Endothelial cell of umbilical vein (primary cell): ENCODE measurements around the gene FABP6. TPM values are rescaled to one million over a fixed set of nuclear protein-coding genes. Genes with fewer than 3 reads are reported as not detected.

ENCODE experiments used
- BruUV-seq: library from RNA; stranded (reverse); fragments of 400-500 nt; replicated peaks from 2 replicates; lab custom pipeline; 2021; lab: Mats Ljungman, UMichigan
- CTCF ChIA-PET: fragments of 300-600, 350-600 bp; sonication (Branson Sonifier 250); formaldehyde crosslinking; loops from one replicate; lab custom pipeline; 2021; ENCODE audit warnings: antibody characterized with exemption, inconsistent platforms; lab: Charles Lee
- POLR2A ChIA-PET: fragments of 300-600, 350-600 bp; sonication (Branson Sonifier 250); formaldehyde crosslinking; loops from one replicate; lab custom pipeline; 2021; ENCODE audit warnings: antibody characterized with exemption, inconsistent platforms; lab: Charles Lee
- DNase-seq: peaks from one replicate; pipeline ENCODE4 v3.0.0-alpha.2; 2011; ENCODE audit warnings: low read depth, low spot score
- FAIRE-seq: peaks from 2 replicates; lab custom pipeline; 2011; peaks lifted over from hg19 to GRCh38; lab: Jason Lieb, UNC
- H2AFZ ChIP-seq: 2 replicates; pipeline ENCODE4 v1.6.0; 2012; ENCODE audit warnings: low read depth, low read length, control low read depth, inconsistent platforms
- H3K27ac ChIP-seq: 2 replicates; pipeline ENCODE4 v1.5.1; 2011; ENCODE audit warnings: low read depth, mild to moderate bottlenecking, control low read depth, low read length, moderate library complexity; ENCODE audit not compliant: insufficient read depth
- H3K27me3 ChIP-seq, 2 experiments: 2 replicates each; pipeline versions ENCODE4 v1.6.0 to v1.6.1; 2011; ENCODE audit warnings: low read length in 2 of 2, mixed read lengths in 1 of 2; ENCODE audit not compliant: control insufficient read depth in 2 of 2, insufficient read depth in 2 of 2
- H3K36me3 ChIP-seq, 2 experiments: 2 replicates in 1 of 2; 3 replicates in 1 of 2; pipeline ENCODE4 v1.5.1; 2011; ENCODE audit warnings: low read length in 2 of 2, mild to moderate bottlenecking in 1 of 2, moderate library complexity in 1 of 2; ENCODE audit not compliant: control insufficient read depth in 2 of 2, insufficient read depth in 2 of 2; ENCODE audit errors: extremely low read depth in 1 of 2
- H3K4me1 ChIP-seq: 3 replicates; pipeline ENCODE4 v1.5.1; 2011; ENCODE audit warnings: mild to moderate bottlenecking, low read length; ENCODE audit not compliant: control insufficient read depth, insufficient read depth; ENCODE audit errors: extremely low read depth
- H3K4me2 ChIP-seq: 2 replicates; pipeline ENCODE4 v1.6.1; 2011; ENCODE audit warnings: low read length, control low read depth, mixed read lengths; ENCODE audit not compliant: insufficient read depth
- H3K4me3 ChIP-seq, 3 experiments: fragments of 200-600 bp in 1 of 3; sonication (generic), shearing (Covaris generic) in 1 of 3; replicated peaks in 1 of 3; 2 replicates each; pipeline ENCODE4 v1.5.1; 2011 to 2016; ENCODE audit warnings: control low read depth in 3 of 3, low read length in 3 of 3, mild to moderate bottlenecking in 2 of 3, inconsistent platforms in 1 of 3, low read depth in 1 of 3, moderate library complexity in 1 of 3; ENCODE audit not compliant: insufficient read depth in 1 of 3
- H3K79me2 ChIP-seq: 2 replicates; pipeline ENCODE4 v1.6.0; 2012; ENCODE audit warnings: low read length, inconsistent platforms; ENCODE audit not compliant: control insufficient read depth, insufficient read depth
- H3K9ac ChIP-seq: replicated peaks from 2 replicates; pipeline ENCODE3; 2011; ENCODE audit warnings: low read length, control low read depth; ENCODE audit not compliant: insufficient read depth; ENCODE audit errors: extremely low read depth
- H3K9me1 ChIP-seq: replicated peaks from 3 replicates; pipeline ENCODE4 v1.6.0; 2011; ENCODE audit warnings: mild to moderate bottlenecking, low read length; ENCODE audit not compliant: control insufficient read depth, insufficient read depth; ENCODE audit errors: extremely low read depth
- H3K9me3 ChIP-seq: replicated peaks from 2 replicates; pipeline ENCODE4 v1.5.1; 2012; ENCODE audit warnings: low read length, inconsistent platforms; ENCODE audit not compliant: control insufficient read depth, insufficient read depth
- H4K20me1 ChIP-seq: replicated peaks from 2 replicates; pipeline ENCODE3; 2011; ENCODE audit warnings: mild to moderate bottlenecking, low read length; ENCODE audit not compliant: control insufficient read depth, insufficient read depth; ENCODE audit errors: extremely low read depth
- EZH2 ChIP-seq: IDR thresholded peaks from 2 replicates; pipeline ENCODE4 v1.6.1; 2012; ENCODE audit warnings: borderline replicate concordance, low read depth, mild to moderate bottlenecking, moderate library complexity, low read length, inconsistent platforms; ENCODE audit not compliant: severe bottlenecking
- FOS ChIP-seq: IDR thresholded peaks from 2 replicates; pipeline ENCODE4 v1.6.1; 2011; ENCODE audit warnings: mild to moderate bottlenecking, low read length, moderate library complexity, borderline replicate concordance; ENCODE audit not compliant: insufficient read depth
- GATA2 ChIP-seq: IDR thresholded peaks from 2 replicates; pipeline ENCODE4 v1.7.0; 2011; ENCODE audit warnings: low read depth, mild to moderate bottlenecking, moderate library complexity, mixed read lengths, low read length; ENCODE audit not compliant: insufficient read length, insufficient read depth
- JUN ChIP-seq: IDR thresholded peaks from 2 replicates; pipeline ENCODE4 v1.6.1; 2011; ENCODE audit warnings: borderline replicate concordance, low read depth; ENCODE audit not compliant: insufficient read length, insufficient read depth
- MYC ChIP-seq: IDR thresholded peaks from one replicate; pipeline ENCODE4 v1.6.1; 2011; ENCODE audit warnings: mild to moderate bottlenecking, low read depth, low read length
- POLR2A ChIP-seq: IDR thresholded peaks from 2 replicates; pipeline ENCODE4 v1.6.1; 2012; ENCODE audit warnings: low read depth, mild to moderate bottlenecking, control low read depth, low read length
- POLR2AphosphoS5 ChIP-seq: IDR thresholded peaks from 2 replicates; pipeline ENCODE4 v1.6.1; 2012; ENCODE audit warnings: low read depth, mild to moderate bottlenecking, control low read depth, low read length, moderate library complexity; ENCODE audit not compliant: insufficient read depth
- dilution Hi-C: fragments of 300-500 bp; cut with MboI; formaldehyde crosslinking; loops from one replicate; pipeline ENCODE4 v1.15.0; 2019; ENCODE audit warnings: low sequenced_read_pairs; ENCODE audit not compliant: extremely low pct_ligation_motif_present
- intact Hi-C: fragments of 100-400 bp; cut with micrococcal nuclease; formaldehyde crosslinking; loops from one replicate; pipeline ENCODE4 v1.10.0; 2022
- polyA plus RNA-seq, 4 experiments: library from polyadenylated mRNA; depleted of rRNA in 3 of 4; stranded (reverse) in 3 of 4; unstranded in 1 of 4; fragments of >200 nt; gene quantifications; 2 replicates each; pipeline versions ENCODE4 v1.2.1 to v1.2.3, GENCODE V29; 2011 to 2012; ENCODE audit warnings: missing spikeins in 1 of 4
- total RNA-seq: library from RNA; stranded (reverse); gene quantifications from 2 replicates; pipeline ENCODE4 v1.2.3, GENCODE V29; 2021
- TF ChIP-seq, protein P1 (sequence below): IDR thresholded peaks from 2 replicates; pipeline ENCODE4 v1.6.1; 2011; ENCODE audit not compliant: insufficient read depth, insufficient read length
- TF ChIP-seq, protein P2 (sequence below), 2 donors: IDR thresholded peaks; 1 replicate in 1 of 2; 2 replicates in 1 of 2; pipeline ENCODE4 v1.5.1; 2011; ENCODE audit warnings: low read length in 2 of 2, mild to moderate bottlenecking in 2 of 2, moderate library complexity in 2 of 2, control low read depth in 1 of 2, inconsistent platforms in 1 of 2, low read depth in 1 of 2; ENCODE audit not compliant: insufficient read depth in 1 of 2; ENCODE audit errors: extremely low read depth in 1 of 2

The FABP6 gene
- total and polyA plus RNA-seq, 2 donors (not counting 3 experiments of a cell fraction or from before 2014, with no cell fraction given): not detected

DNA sequence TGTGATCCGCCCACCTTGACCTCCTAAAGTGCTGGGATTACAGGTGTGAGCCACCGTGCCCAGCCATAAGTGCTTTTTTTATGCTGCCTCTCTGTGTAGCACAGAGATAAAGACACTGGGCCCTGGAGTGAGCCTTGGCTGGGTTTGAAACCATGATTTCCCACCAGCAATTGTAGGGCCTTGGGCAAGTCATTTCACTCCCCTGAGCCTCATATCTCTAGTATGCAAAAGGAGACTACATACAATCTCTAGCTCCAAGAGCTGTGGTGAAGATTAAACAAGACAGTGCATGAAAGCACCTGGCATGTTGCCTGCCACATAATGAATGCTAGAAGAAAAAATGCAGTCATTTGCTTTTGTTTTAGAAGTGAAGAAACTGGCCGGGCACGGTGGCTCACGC lies 3.9 kb downstream of the FABP6 start:
- H3K79me2 ChIP-seq: no peaks in the 10 kb centered on the region
- H3K9ac ChIP-seq: no peak overlapping the region
- H3K9me1 ChIP-seq: no peaks in the 10 kb centered on the region
- POLR2A ChIA-PET: no interaction called here
- no peak overlapping the region for H3K4me2 ChIP-seq
- H3K27me3 ChIP-seq: no peaks in the 10 kb centered on the region
- no peaks in the 10 kb centered on the region for H4K20me1 ChIP-seq
- no peaks in the 10 kb centered on the region for H3K9me3 ChIP-seq
- BruUV-seq: no TSS peak
- no peak for DNase-seq
- no peak for FAIRE-seq
- intact Hi-C loops (no loop called here), dilution Hi-C loops (no loop called here)
- H3K4me1 ChIP-seq: no peaks in the 10 kb centered on the region
- H3K36me3 ChIP-seq: no peaks in the 10 kb centered on the region
- H2AFZ ChIP-seq: no peak overlapping the region
- no peak for TF ChIP-seq EZH2
- H3K27ac ChIP-seq: no peak overlapping the region
- CTCF ChIA-PET: interaction anchor here (1.2 kb wide), 1 partner anchor 17 kb away, joined by 3 read pairs; no protein-coding TSS in a partner anchor
- no peak overlapping the region for H3K4me3 ChIP-seq

DNA sequence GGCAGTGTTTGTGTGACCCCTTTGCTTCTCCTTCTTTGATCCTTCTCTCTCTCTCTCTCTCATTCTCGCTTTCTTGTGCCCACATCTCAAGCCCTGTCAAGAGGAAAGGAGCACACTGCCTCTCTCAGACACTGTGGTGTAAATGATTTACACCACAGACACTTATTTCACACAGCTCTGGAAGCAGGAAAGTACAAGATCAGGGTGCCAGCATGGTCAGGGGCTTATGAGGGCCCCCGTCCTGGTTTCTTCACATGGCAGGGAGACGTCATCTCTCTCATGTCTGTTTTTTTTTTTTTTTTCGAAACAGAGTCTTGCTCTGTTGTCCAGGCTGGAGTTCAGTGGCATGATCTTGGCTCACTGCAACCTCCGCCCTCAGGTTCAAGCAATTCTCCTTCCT lies 6.4 kb downstream of the FABP6 start:
- dilution Hi-C loops: no loop called here
- TF ChIP-seq JUN: no peak
- TF ChIP-seq, protein P1, sequence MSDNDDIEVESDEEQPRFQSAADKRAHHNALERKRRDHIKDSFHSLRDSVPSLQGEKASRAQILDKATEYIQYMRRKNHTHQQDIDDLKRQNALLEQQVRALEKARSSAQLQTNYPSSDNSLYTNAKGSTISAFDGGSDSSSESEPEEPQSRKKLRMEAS: no peak
- TF ChIP-seq, protein P2, sequence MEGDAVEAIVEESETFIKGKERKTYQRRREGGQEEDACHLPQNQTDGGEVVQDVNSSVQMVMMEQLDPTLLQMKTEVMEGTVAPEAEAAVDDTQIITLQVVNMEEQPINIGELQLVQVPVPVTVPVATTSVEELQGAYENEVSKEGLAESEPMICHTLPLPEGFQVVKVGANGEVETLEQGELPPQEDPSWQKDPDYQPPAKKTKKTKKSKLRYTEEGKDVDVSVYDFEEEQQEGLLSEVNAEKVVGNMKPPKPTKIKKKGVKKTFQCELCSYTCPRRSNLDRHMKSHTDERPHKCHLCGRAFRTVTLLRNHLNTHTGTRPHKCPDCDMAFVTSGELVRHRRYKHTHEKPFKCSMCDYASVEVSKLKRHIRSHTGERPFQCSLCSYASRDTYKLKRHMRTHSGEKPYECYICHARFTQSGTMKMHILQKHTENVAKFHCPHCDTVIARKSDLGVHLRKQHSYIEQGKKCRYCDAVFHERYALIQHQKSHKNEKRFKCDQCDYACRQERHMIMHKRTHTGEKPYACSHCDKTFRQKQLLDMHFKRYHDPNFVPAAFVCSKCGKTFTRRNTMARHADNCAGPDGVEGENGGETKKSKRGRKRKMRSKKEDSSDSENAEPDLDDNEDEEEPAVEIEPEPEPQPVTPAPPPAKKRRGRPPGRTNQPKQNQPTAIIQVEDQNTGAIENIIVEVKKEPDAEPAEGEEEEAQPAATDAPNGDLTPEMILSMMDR (IDR thresholded peaks at IDR 0.05; ENCODE audit: extremely low read depth in 1 of 2, insufficient read depth in 1 of 2, low read depth in 1 of 2, low read length in 2 of 2): no peak
- no peak for TF ChIP-seq FOS
- no peak for TF ChIP-seq GATA2
- TF ChIP-seq POLR2A: no peak
- TF ChIP-seq MYC: no peak
- no peak for TF ChIP-seq EZH2
- TF ChIP-seq POLR2AphosphoS5: no peak
- no peak overlapping the region for H3K9ac ChIP-seq
- ChIA-PET CTCF (no interaction called here), POLR2A (no interaction called here)
- FAIRE-seq: no peak
- H3K36me3 ChIP-seq: no peaks in the 10 kb centered on the region
- no peaks in the 10 kb centered on the region for H3K9me3 ChIP-seq
- no peaks in the 10 kb centered on the region for H3K4me1 ChIP-seq
- H3K9me1 ChIP-seq: no peaks in the 10 kb centered on the region
- no TSS peak for BruUV-seq
- no peak for DNase-seq
- H3K79me2 ChIP-seq: no peaks in the 10 kb centered on the region
- intact Hi-C loops: no loop called here
- H3K27ac ChIP-seq: no peak overlapping the region
- no peak overlapping the region for H2AFZ ChIP-seq
- H3K27me3 ChIP-seq: no peaks in the 10 kb centered on the region
- no peaks in the 10 kb centered on the region for H4K20me1 ChIP-seq
- no peak overlapping the region for H3K4me3 ChIP-seq
- no peak overlapping the region for H3K4me2 ChIP-seq
